ENCODE data around the gene PRR15L.
"Not testable (repeated sequence)": the region's sequence is repeated elsewhere in the genome, so short reads cannot be mapped to it uniquely, and the experiment has no call there.

The PRR15L gene

DNA sequence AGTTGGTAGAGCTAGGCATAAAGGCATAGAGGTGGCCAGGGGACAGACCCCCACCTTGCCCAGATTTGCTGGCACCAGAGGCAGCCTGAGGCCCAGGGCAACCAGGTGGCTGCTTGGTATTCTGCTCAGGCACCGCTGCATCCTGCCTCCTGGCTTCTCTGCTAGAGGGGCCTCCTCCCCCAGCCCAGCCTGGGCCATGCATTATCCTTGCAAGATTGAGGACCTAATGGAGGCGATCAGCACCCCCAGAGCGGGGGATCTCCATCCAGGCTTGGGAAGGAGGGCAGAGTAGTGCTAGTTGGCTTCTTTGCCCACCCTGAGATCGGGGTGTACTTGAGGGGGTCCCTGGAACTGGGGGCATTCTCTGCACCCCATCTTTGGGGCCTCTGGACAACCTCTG, 37.0 kb upstream of the PRR15L start:
- H3K4me1 Mint-ChIP-seq (ENCODE audit: low read depth), result peaks cover 2% of the 10 kb centered on the region
- H3K27ac Mint-ChIP-seq, result no peak overlapping the region
- no peaks in the 10 kb centered on the region for H3K36me3 Mint-ChIP-seq (ENCODE audit: low read depth)
- H3K9me3 Mint-ChIP-seq, result no peaks in the 10 kb centered on the region
- peaks cover 10% of the 10 kb centered on the region for H3K27me3 Mint-ChIP-seq (ENCODE audit: low read depth)
- H3K4me3 Mint-ChIP-seq, result no peak overlapping the region

DNA sequence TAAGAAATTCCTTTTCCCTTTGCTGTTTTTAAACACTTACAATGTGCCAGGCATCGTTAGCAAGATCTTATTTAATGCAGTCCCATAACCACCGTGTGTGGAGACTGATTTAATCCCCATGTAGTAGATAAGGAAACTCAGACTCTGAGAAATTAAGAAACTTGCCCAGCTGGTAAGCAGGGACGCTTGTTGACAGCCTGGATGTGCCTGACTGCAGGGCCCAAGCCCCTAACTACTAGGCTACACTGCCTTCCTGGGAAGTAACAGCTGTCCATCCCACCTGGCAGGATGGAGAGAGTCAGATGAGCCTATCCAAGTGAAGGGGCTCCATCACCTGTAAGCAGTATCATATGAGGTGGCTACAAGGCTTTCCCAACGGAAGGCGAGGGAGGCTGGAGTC, 36.3 kb upstream of the PRR15L start:
- no peak overlapping the region for H3K27ac Mint-ChIP-seq

DNA sequence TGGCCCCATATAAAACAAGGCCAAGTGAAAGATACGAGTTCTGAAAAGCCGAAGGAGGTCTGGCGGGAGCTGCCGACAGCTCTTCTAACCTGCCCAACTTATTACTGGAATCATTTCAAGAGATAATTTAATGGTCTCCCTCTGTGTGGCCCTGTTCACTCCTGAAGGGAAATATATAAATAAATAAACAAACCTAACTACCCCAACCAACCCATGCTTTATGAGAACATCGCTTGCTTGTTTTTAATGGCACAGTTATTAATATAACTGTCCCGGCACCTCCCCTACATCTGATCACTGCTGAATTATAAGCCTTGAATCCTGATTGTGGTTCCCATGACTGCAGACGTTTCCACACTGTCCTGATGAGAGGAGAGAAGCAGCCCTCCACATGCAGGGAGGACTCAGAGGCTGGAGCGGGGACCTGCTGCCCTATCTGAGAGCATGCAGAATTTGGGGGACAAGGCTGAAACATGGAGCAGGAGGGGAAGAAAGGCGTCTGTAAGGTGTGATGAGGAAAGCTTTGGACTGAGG, 35.4 kb upstream of the PRR15L start:
- peaks cover 14% of the 10 kb centered on the region for H3K4me1 Mint-ChIP-seq (ENCODE audit: low read depth)
- H3K27me3 Mint-ChIP-seq (ENCODE audit: low read depth), result peaks cover 10% of the 10 kb centered on the region

More for the DNA sequence above, 36.3 kb upstream of the PRR15L start:
- peaks cover 9% of the 10 kb centered on the region for H3K4me1 Mint-ChIP-seq (ENCODE audit: low read depth)
- no peak overlapping the region for H3K4me3 Mint-ChIP-seq
- H3K9me3 Mint-ChIP-seq, result no peaks in the 10 kb centered on the region
- peaks cover 10% of the 10 kb centered on the region for H3K27me3 Mint-ChIP-seq (ENCODE audit: low read depth)
- H3K36me3 Mint-ChIP-seq (ENCODE audit: low read depth), result no peaks in the 10 kb centered on the region

DNA sequence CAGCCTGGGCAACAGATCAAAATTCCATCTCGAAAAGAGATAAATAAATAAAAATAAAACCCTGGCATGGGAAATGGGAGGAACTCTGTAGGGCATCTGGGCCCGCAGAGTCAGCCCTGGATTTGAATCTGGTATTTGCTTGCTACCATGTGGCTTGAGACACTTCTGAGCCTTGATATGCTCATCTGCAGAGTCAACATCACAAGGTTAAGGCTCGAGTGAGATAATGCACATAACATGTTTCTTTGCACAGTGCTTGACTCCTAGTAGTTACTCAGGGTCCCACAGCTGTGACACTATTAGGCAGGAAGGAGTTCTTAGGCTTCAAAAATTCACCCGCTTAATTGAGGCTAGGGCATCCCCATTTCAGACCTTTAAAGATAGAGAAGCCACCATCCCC, 34.5 kb upstream of the PRR15L start:
- peaks cover 7% of the 10 kb centered on the region for H3K27me3 Mint-ChIP-seq (ENCODE audit: low read depth)
- no peak overlapping the region for H3K4me3 Mint-ChIP-seq
- no peak overlapping the region for H3K27ac Mint-ChIP-seq
- H3K9me3 Mint-ChIP-seq, result no peaks in the 10 kb centered on the region
- H3K36me3 Mint-ChIP-seq (ENCODE audit: low read depth), result no peaks in the 10 kb centered on the region
- peaks cover 14% of the 10 kb centered on the region for H3K4me1 Mint-ChIP-seq (ENCODE audit: low read depth)

More for the DNA sequence above, 35.4 kb upstream of the PRR15L start:
- Mint-ChIP-seq H3K36me3 (ENCODE audit: low read depth) (no peaks in the 10 kb centered on the region), H3K27ac (no peak overlapping the region), H3K4me3 (no peak overlapping the region), H3K9me3 (no peaks in the 10 kb centered on the region)

DNA sequence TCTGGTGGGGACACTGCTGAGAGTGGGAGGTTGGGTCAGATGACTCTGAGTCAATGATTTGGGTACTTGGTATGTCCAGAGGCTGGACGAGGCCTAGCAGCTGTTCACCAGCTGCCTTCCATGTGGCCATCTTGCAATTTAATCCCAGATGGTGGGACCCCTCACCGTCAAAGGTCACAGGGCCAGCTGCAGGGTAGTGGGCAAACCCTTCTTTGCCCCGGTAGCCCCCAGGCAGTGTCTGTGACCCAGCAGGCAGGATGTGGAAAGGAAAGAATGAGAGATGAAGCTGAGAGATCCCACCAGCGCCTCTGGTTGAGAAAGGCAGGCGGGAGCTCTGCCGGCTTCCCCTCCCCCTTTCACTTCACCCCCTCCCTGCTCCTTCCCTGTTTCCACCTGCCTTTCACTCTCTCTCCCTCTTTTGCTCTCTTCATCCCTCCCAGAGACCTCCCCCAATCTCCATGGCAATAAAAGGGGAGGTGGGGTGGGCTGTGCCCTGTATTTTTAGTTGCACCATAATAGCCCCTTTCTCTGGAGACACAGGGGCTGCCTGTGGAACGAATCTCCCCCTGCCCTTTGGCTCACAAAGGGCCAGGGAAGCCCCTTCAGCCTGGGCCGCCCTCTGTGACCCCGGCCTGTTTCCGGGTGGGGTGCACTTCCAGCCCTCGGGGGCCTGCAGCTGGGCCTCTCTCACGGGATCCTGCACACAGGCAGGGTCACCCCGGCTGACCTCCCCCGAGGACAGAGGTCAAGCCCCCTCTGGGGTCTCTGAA, 33.5 kb upstream of the PRR15L start:
- Mint-ChIP-seq H3K27me3 (ENCODE audit: low read depth) (peaks cover 7% of the 10 kb centered on the region), H3K27ac (no peak overlapping the region), H3K9me3 (no peaks in the 10 kb centered on the region), H3K4me3 (no peak overlapping the region), H3K4me1 (ENCODE audit: low read depth) (peaks cover 14% of the 10 kb centered on the region), H3K36me3 (ENCODE audit: low read depth) (no peaks in the 10 kb centered on the region)

DNA sequence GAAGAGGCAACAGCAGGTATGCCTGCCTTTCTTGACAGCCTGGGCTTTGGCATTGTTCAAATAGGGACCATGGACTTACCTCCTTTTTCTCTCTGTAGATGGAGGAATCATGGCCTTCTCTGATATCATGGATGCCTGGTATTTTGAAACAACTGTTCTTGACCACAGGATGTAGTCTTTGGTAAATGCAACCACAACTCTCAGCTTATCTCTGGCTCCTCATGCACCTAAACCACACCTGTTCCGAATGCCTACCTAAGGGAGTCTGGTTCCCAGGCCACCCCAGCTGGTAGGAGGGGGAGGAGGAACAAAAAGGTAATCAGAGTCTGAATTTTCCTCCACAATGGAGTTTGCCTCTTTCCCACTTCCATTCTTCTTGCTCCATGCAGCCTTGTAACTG, 32.0 kb upstream of the PRR15L start:
- Mint-ChIP-seq H3K27me3 (ENCODE audit: low read depth) (peaks cover 7% of the 10 kb centered on the region), H3K4me1 (ENCODE audit: low read depth) (peaks cover 14% of the 10 kb centered on the region), H3K4me3 (no peak overlapping the region), H3K9me3 (no peaks in the 10 kb centered on the region), H3K27ac (no peak overlapping the region), H3K36me3 (ENCODE audit: low read depth) (peaks cover 3% of the 10 kb centered on the region)

DNA sequence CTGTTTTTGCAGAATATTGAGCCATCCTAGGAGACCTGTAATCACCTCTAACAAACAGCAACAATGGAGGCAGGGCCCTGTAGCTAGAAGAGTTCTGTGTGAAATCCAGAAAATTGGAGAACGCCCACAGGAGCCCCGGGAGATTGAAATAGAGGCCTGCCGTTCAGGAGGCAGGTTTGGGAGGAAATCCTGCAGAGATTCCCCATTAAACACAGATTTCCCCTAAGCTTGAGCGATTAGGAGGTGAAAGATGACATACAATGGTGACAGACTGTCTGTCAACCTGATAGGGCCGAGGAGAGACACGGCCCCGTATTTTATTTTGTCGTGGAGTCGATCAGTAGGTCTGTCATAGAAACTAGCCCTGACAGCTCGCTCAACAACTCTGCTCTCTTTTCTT, 31.5 kb upstream of the PRR15L start:
- no peak overlapping the region for H3K4me3 Mint-ChIP-seq
- H3K27ac Mint-ChIP-seq, result no peak overlapping the region
- peaks cover 14% of the 10 kb centered on the region for H3K4me1 Mint-ChIP-seq (ENCODE audit: low read depth)

DNA sequence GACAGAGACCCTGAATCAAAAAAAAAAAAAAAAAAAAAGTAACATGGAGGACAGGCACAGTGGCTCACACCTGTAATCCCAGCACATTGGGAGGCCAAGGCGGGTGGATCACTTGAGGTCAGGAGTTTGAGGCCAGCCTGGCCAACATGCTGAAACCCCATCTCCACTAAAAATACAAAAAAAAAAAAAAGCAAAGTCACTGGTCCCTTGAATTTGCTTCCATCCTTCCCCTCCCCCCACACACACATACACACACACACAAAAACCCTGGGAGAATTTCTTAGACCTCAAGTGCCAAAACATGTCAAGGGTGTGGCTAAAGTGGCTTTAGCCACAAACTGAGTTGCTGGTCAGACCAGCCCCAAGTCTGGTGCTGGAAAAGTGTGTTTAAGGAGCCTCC, 30.8 kb upstream of the PRR15L start:
- H3K27ac Mint-ChIP-seq; H3K4me3 Mint-ChIP-seq; H3K9me3 Mint-ChIP-seq; H3K27me3 Mint-ChIP-seq (ENCODE audit: low read depth): not testable (repeated sequence)
- peaks cover 14% of the 10 kb centered on the region for H3K4me1 Mint-ChIP-seq (ENCODE audit: low read depth)
- peaks cover 10% of the 10 kb centered on the region for H3K36me3 Mint-ChIP-seq (ENCODE audit: low read depth)

More for the DNA sequence above, 31.5 kb upstream of the PRR15L start:
- Mint-ChIP-seq H3K27me3 (ENCODE audit: low read depth) (peaks cover 7% of the 10 kb centered on the region), H3K36me3 (ENCODE audit: low read depth) (peaks cover 3% of the 10 kb centered on the region), H3K9me3 (no peaks in the 10 kb centered on the region)

DNA sequence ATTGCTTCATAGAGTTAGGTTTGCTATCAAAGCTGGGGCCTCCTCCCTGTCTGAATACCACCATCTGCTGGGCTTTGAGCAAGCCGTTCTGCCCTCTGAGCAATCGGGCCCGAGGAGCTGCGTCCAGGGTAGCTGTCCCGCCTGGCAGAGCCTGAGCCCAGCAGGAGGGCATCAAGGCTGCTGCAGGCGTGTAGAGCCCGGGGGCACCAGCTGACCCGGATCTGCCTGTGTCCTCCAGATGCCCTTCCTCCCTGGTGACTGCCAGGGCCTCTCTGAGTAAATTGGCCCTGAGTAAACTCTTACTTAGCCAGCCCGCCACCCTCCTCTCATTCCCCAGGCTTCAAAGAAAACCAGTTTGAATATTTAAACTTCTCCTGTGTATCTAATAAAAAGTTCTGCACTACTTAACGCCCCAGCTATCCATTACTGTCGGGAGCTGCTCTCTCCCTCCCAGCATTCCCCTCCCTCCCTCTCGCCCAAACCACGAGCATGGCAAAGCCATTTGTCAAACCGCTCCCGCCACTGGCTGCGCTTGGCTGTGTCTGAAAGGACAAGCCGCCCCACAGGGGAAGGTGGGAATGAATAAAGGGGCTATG, 29.7 kb upstream of the PRR15L start:
- peaks cover 14% of the 10 kb centered on the region for H3K4me1 Mint-ChIP-seq (ENCODE audit: low read depth)
- no peak overlapping the region for H3K4me3 Mint-ChIP-seq
- H3K27ac Mint-ChIP-seq, result no peak overlapping the region
- no peaks in the 10 kb centered on the region for H3K9me3 Mint-ChIP-seq
- no peaks in the 10 kb centered on the region for H3K27me3 Mint-ChIP-seq (ENCODE audit: low read depth)
- peaks cover 15% of the 10 kb centered on the region for H3K36me3 Mint-ChIP-seq (ENCODE audit: low read depth)

DNA sequence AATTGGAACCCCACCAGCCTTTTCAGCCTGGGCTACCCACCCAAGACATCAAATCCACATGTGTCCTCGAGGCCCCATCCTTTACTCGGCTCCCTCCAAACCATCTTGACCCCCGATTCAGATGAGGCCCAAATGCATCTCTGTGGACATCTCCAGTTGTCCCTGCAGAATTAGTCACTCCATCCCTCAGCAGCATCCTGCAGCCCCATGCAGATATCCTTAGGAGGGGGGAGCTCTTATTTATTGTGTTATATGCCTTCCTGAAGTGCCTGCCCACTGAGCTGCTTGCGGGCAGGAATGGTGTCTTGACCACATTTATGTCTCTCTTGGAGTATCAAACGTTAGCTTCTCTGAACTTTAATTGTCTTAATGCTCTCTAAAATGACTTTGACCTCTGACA, 28.8 kb upstream of the PRR15L start:
- peaks cover 15% of the 10 kb centered on the region for H3K36me3 Mint-ChIP-seq (ENCODE audit: low read depth)
- H3K9me3 Mint-ChIP-seq, result no peaks in the 10 kb centered on the region
- H3K4me1 Mint-ChIP-seq (ENCODE audit: low read depth), result peaks cover 15% of the 10 kb centered on the region
- no peak overlapping the region for H3K27ac Mint-ChIP-seq
- H3K4me3 Mint-ChIP-seq, result no peak overlapping the region
- H3K27me3 Mint-ChIP-seq (ENCODE audit: low read depth), result no peaks in the 10 kb centered on the region

DNA sequence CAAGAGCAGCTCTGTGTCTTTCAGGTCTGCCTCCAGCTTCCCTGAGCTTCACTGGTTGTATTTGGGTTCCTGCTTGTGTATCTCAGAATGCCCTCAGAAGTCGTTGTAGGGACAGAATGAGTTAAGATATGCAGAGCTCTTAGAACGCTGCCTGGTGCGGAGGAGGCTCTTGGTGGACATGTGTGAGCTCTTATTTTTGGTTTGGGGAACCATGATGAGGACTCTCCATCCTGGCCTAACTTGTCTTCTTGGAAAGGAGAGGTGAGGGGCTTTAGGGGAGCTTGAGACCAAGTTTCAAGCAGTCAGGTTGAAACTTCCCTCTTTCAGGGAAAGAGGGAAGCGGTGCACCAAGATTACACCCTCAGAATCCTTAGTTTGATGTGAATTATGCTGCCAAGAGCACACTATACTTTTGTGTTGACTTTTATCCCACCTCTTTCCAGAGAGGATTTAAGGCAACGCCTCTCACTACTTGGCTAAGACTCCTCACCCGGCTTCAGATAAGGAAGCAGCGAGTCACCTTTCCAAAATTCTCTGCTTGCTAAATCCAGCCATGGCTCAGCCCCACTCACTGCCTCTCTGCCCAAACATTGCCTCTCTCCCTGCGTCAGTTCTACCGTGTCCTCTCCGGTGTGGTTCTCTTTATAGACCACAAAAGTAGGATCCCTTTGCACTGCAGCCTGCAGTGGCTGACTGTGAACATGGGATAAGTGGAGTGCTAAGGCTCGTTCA, 26.0 kb upstream of the PRR15L start:
- peaks cover 31% of the 10 kb centered on the region for H3K36me3 Mint-ChIP-seq (ENCODE audit: low read depth)
- H3K27ac Mint-ChIP-seq, result no peak overlapping the region
- no peaks in the 10 kb centered on the region for H3K9me3 Mint-ChIP-seq
- no peaks in the 10 kb centered on the region for H3K27me3 Mint-ChIP-seq (ENCODE audit: low read depth)
- no peak overlapping the region for H3K4me3 Mint-ChIP-seq
- H3K4me1 Mint-ChIP-seq (ENCODE audit: low read depth), result peaks cover 5% of the 10 kb centered on the region

DNA sequence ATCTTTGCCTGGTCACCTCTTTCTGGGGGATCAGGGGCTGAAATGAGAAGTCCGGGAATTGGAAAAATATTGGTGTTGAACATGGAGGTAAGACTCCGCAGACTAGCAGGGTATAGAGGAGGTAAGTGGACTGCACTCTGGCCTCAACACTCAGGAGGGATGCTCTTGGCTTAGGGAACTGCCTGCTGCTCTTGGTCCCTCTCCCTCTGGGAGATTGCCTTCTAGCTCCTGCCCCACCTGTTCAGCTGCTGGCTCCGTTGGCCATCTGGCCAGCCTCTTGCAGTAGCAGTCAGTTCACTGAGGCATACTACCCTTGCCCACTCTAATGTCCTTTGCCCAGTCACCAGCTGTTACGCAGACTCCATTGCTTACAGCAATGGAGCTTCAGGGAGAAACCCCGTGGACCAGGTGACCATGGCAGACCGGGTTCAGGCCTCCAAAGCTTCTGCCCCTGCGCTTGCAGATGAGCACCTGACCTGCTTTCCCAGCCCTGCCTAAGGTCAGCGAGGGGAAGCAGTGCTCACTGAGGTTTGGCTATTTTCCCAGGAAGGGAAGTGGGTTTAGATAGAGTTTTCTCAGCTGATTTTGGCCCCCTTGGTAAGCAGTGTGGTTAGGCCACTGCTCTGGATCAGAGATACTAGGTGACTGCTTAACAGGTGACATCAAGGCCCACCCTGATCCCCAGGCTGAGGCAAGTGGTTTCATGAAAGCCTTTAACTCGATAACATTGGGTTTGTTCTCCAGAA, 25.1 kb upstream of the PRR15L start:
- H3K27me3 Mint-ChIP-seq (ENCODE audit: low read depth), result no peaks in the 10 kb centered on the region
- H3K9me3 Mint-ChIP-seq, result no peaks in the 10 kb centered on the region
- H3K4me1 Mint-ChIP-seq (ENCODE audit: low read depth), result peaks cover 2% of the 10 kb centered on the region
- peaks cover 32% of the 10 kb centered on the region for H3K36me3 Mint-ChIP-seq (ENCODE audit: low read depth)
- no peak overlapping the region for H3K4me3 Mint-ChIP-seq
- no peak overlapping the region for H3K27ac Mint-ChIP-seq

DNA sequence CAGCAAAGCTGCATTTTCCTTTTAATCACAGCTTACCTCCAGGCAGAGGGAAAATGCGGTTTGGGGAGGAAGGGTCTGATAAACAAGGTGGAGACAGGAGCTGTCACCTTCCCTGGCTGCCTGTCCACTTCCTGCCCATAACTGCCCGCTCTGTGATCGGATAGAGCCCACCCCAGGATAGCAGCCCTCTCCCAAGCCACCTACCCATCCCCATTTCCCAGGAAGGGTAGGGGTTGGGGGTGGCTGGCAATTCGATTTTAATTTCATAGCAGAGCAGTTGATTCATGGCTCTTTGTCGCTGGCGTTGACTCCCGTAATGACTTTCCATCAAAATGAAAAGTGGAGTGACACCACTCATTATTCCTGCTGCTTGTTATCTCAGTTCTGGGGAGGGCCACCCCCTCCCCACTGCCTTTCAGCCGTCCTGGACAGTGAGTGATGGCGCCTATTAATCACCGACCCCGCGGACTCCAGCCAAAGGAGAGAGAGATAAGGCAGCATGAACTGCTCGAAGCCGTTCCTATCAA, 24.5 kb upstream of the PRR15L start:
- no peaks in the 10 kb centered on the region for H3K9me3 Mint-ChIP-seq
- H3K4me3 Mint-ChIP-seq, result no peak overlapping the region
- H3K36me3 Mint-ChIP-seq (ENCODE audit: low read depth), result peaks cover 37% of the 10 kb centered on the region
- H3K27me3 Mint-ChIP-seq (ENCODE audit: low read depth), result no peaks in the 10 kb centered on the region
- H3K27ac Mint-ChIP-seq, result no peak overlapping the region
- H3K4me1 Mint-ChIP-seq (ENCODE audit: low read depth), result peaks cover 2% of the 10 kb centered on the region

DNA sequence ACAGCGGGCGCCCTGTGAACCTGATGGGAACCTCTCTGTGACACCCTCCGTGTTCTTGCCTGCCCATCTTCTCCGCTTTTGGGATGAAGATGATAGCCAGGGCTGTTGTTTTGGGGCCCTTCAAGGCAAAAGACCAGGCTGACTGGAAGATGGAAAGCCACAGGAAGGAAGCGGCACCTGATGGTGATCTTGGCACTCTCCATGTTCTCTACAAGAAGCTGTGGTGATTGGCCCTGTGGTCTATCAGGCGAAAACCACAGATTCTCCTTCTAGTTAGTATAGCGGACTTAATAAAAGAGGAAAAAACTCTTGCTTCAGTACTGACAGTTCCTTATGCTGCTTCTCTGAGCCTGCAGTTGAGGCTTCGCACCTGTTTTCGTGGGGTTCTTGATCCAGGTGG, 23.8 kb upstream of the PRR15L start:
- no peak overlapping the region for H3K4me3 Mint-ChIP-seq
- no peaks in the 10 kb centered on the region for H3K27me3 Mint-ChIP-seq (ENCODE audit: low read depth)
- peaks cover 43% of the 10 kb centered on the region for H3K36me3 Mint-ChIP-seq (ENCODE audit: low read depth)
- H3K4me1 Mint-ChIP-seq (ENCODE audit: low read depth), result peaks cover 2% of the 10 kb centered on the region
- no peaks in the 10 kb centered on the region for H3K9me3 Mint-ChIP-seq
- H3K27ac Mint-ChIP-seq, result no peak overlapping the region

Measured in T-helper 1 cell treated with Interleukin-12 subunit alpha and Interleukin-12 subunit beta and Interleukin-4 antibody, amounts not matched to agents 30 μg/mL and 1 μg/mL, for 36 hours (primary cell).